ENCODE data around the gene KLRB1.
"Not testable (repeated sequence)": the region's sequence is repeated elsewhere in the genome, so short reads cannot be mapped to it uniquely, and the experiment has no call there.

KLRB1 gene

GRCh38 chr12:9610606-9611005, 2.9 kb upstream of the KLRB1 start:
- not testable (repeated sequence) for DNase-seq; H4K12ac ChIP-seq (ENCODE audit: low read depth, low read length); H2BK5ac ChIP-seq (ENCODE audit: low read depth, low read length, poor library complexity); H3K27me3 ChIP-seq (ENCODE audit: insufficient read depth, low read length); H3K4me2 ChIP-seq (ENCODE audit: low read length); H3K4ac ChIP-seq (ENCODE audit: low read depth, low read length); H3K79me2 ChIP-seq (ENCODE audit: control insufficient read depth, insufficient read depth, low read length, poor library complexity); H3K4me1 ChIP-seq (ENCODE audit: control insufficient read depth in 1 of 2, insufficient read depth in 2 of 2, low read length in 2 of 2); H3K36me3 ChIP-seq (ENCODE audit: control insufficient read depth in 1 of 2, insufficient read depth in 2 of 2, low read length in 2 of 2); H2BK12ac ChIP-seq (ENCODE audit: low read length); H3K14ac ChIP-seq (ENCODE audit: low read length); H4K8ac ChIP-seq (ENCODE audit: low read depth, low read length); H2BK120ac ChIP-seq (ENCODE audit: insufficient read depth, low read length, poor library complexity); H3K23ac ChIP-seq (ENCODE audit: low read length); H3K18ac ChIP-seq (ENCODE audit: low read length); H3K9me3 ChIP-seq (ENCODE audit: insufficient read depth, low read depth, low read length); H3K79me1 ChIP-seq (ENCODE audit: low read length); H2AK5ac ChIP-seq (ENCODE audit: low read length); H3K9ac ChIP-seq (ENCODE audit: low read length); H2AFZ ChIP-seq (ENCODE audit: insufficient read depth, low read length, poor library complexity); H3K27ac ChIP-seq (ENCODE audit: low read depth, low read length); H4K91ac ChIP-seq (ENCODE audit: low read depth, low read length); H3K4me3 ChIP-seq (ENCODE audit: low read depth, low read length)
- no CpG with 5 or more reads among the region's 5 CpGs for WGBS (ENCODE audit: extremely low coverage, insufficient coverage, insufficient read length)

- H3K36me3 ChIP-seq (ENCODE audit: control insufficient read depth in 1 of 2, insufficient read depth in 2 of 2, low read length in 2 of 2), result peaks cover 1 to 3% of the 10 kb centered on the region in 2 experiments
- H2AK5ac ChIP-seq (ENCODE audit: low read length), result no peak overlapping the region
- no peak overlapping the region for H3K14ac ChIP-seq (ENCODE audit: low read length)
- H3K18ac ChIP-seq (ENCODE audit: low read length), result no peak overlapping the region
- H3K4me1 ChIP-seq (ENCODE audit: control insufficient read depth in 1 of 2, insufficient read depth in 2 of 2, low read length in 2 of 2), result no peaks in the 10 kb centered on the region
- H3K27ac ChIP-seq (ENCODE audit: low read depth, low read length), result no peak overlapping the region
- DNase-seq, result no peak
- no peak overlapping the region for H4K12ac ChIP-seq (ENCODE audit: low read depth, low read length)
- no peak overlapping the region for H3K23ac ChIP-seq (ENCODE audit: low read length)
- no peak overlapping the region for H4K8ac ChIP-seq (ENCODE audit: low read depth, low read length)
- no peak overlapping the region for H2BK120ac ChIP-seq (ENCODE audit: insufficient read depth, low read length, poor library complexity)
- H2BK5ac ChIP-seq (ENCODE audit: low read depth, low read length, poor library complexity), result no peak overlapping the region
- no peak overlapping the region for H3K4me3 ChIP-seq (ENCODE audit: low read depth, low read length)
- WGBS (ENCODE audit: extremely low coverage, insufficient coverage, insufficient read length), result no CpG with 5 or more reads among the region's 4 CpGs
- no peak overlapping the region for H4K91ac ChIP-seq (ENCODE audit: low read depth, low read length)
- no peaks in the 10 kb centered on the region for H3K79me1 ChIP-seq (ENCODE audit: low read length)
- no peak overlapping the region for H2BK12ac ChIP-seq (ENCODE audit: low read length)
- no peak overlapping the region for H2AFZ ChIP-seq (ENCODE audit: insufficient read depth, low read length, poor library complexity)
- H3K4ac ChIP-seq (ENCODE audit: low read depth, low read length), result no peak overlapping the region
- H3K79me2 ChIP-seq (ENCODE audit: control insufficient read depth, insufficient read depth, low read length, poor library complexity), result no peaks in the 10 kb centered on the region
- H3K9ac ChIP-seq (ENCODE audit: low read length), result no peak overlapping the region
- no peak overlapping the region for H3K4me2 ChIP-seq (ENCODE audit: low read length)
- no peaks in the 10 kb centered on the region for H3K27me3 ChIP-seq (ENCODE audit: insufficient read depth, low read length)
- peaks cover 7% of the 10 kb centered on the region for H3K9me3 ChIP-seq (ENCODE audit: insufficient read depth, low read depth, low read length)
These were observed 862 bp downstream of the KLRB1 start for GRCh38 chr12:9606736-9607372.

- no CpG with 5 or more reads among the region's 3 CpGs for WGBS (ENCODE audit: extremely low coverage, insufficient coverage, insufficient read length)
- H3K4me2 ChIP-seq (ENCODE audit: low read length), result no peak overlapping the region
These were observed 1.5 kb downstream of the KLRB1 start for GRCh38 chr12:9606247-9606646.

GRCh38 chr12:9605483-9605882, 2.2 kb downstream of the KLRB1 start:
- H3K4ac ChIP-seq (ENCODE audit: low read depth, low read length), result no peak overlapping the region
- no peak overlapping the region for H4K8ac ChIP-seq (ENCODE audit: low read depth, low read length)
- no peak overlapping the region for H3K4me3 ChIP-seq (ENCODE audit: low read depth, low read length)
- H3K79me2 ChIP-seq (ENCODE audit: control insufficient read depth, insufficient read depth, low read length, poor library complexity), result no peaks in the 10 kb centered on the region
- no peaks in the 10 kb centered on the region for H3K79me1 ChIP-seq (ENCODE audit: low read length)
- no peak overlapping the region for H4K91ac ChIP-seq (ENCODE audit: low read depth, low read length)
- no peak overlapping the region for H3K14ac ChIP-seq (ENCODE audit: low read length)
- H3K9me3 ChIP-seq (ENCODE audit: insufficient read depth, low read depth, low read length), result peaks cover 2% of the 10 kb centered on the region
- no peak overlapping the region for H2AFZ ChIP-seq (ENCODE audit: insufficient read depth, low read length, poor library complexity)
- H3K27ac ChIP-seq (ENCODE audit: low read depth, low read length), result no peak overlapping the region
- no peak overlapping the region for H2BK12ac ChIP-seq (ENCODE audit: low read length)
- peaks cover 0 to 1% of the 10 kb centered on the region in 2 experiments for H3K36me3 ChIP-seq (ENCODE audit: control insufficient read depth in 1 of 2, insufficient read depth in 2 of 2, low read length in 2 of 2)
- H3K18ac ChIP-seq (ENCODE audit: low read length), result no peak overlapping the region
- DNase-seq, result no peak
- no peak overlapping the region for H3K4me2 ChIP-seq (ENCODE audit: low read length)
- no peak overlapping the region for H3K9ac ChIP-seq (ENCODE audit: low read length)
- no peak overlapping the region for H2AK5ac ChIP-seq (ENCODE audit: low read length)
- H4K12ac ChIP-seq (ENCODE audit: low read depth, low read length), result no peak overlapping the region
- no peaks in the 10 kb centered on the region for H3K4me1 ChIP-seq (ENCODE audit: control insufficient read depth in 1 of 2, insufficient read depth in 2 of 2, low read length in 2 of 2)
- no peaks in the 10 kb centered on the region for H3K27me3 ChIP-seq (ENCODE audit: insufficient read depth, low read length)
- no peak overlapping the region for H2BK120ac ChIP-seq (ENCODE audit: insufficient read depth, low read length, poor library complexity)
- no peak overlapping the region for H3K23ac ChIP-seq (ENCODE audit: low read length)
- WGBS (ENCODE audit: extremely low coverage, insufficient coverage, insufficient read length), result no CpG with 5 or more reads among the region's 2 CpGs
- H2BK5ac ChIP-seq (ENCODE audit: low read depth, low read length, poor library complexity), result no peak overlapping the region

More at GRCh38 chr12:9606247-9606646, 1.5 kb downstream of the KLRB1 start:
- no peak overlapping the region for H4K12ac ChIP-seq (ENCODE audit: low read depth, low read length)
- DNase-seq, result no peak
- no peak overlapping the region for H3K18ac ChIP-seq (ENCODE audit: low read length)
- H4K91ac ChIP-seq (ENCODE audit: low read depth, low read length), result no peak overlapping the region
- H2AK5ac ChIP-seq (ENCODE audit: low read length), result no peak overlapping the region
- H3K79me2 ChIP-seq (ENCODE audit: control insufficient read depth, insufficient read depth, low read length, poor library complexity), result no peaks in the 10 kb centered on the region
- H2AFZ ChIP-seq (ENCODE audit: insufficient read depth, low read length, poor library complexity), result no peak overlapping the region
- H2BK12ac ChIP-seq (ENCODE audit: low read length), result no peak overlapping the region
- H3K79me1 ChIP-seq (ENCODE audit: low read length), result no peaks in the 10 kb centered on the region
- no peak overlapping the region for H2BK120ac ChIP-seq (ENCODE audit: insufficient read depth, low read length, poor library complexity)
- peaks cover 7% of the 10 kb centered on the region for H3K9me3 ChIP-seq (ENCODE audit: insufficient read depth, low read depth, low read length)
- H3K23ac ChIP-seq (ENCODE audit: low read length), result no peak overlapping the region
- H3K9ac ChIP-seq (ENCODE audit: low read length), result no peak overlapping the region
- H3K4me1 ChIP-seq (ENCODE audit: control insufficient read depth in 1 of 2, insufficient read depth in 2 of 2, low read length in 2 of 2), result no peaks in the 10 kb centered on the region
- H4K8ac ChIP-seq (ENCODE audit: low read depth, low read length), result no peak overlapping the region
- H3K27me3 ChIP-seq (ENCODE audit: insufficient read depth, low read length), result no peaks in the 10 kb centered on the region
- H3K14ac ChIP-seq (ENCODE audit: low read length), result no peak overlapping the region
- H3K36me3 ChIP-seq (ENCODE audit: control insufficient read depth in 1 of 2, insufficient read depth in 2 of 2, low read length in 2 of 2), result peaks cover 1 to 3% of the 10 kb centered on the region in 2 experiments
- H3K4me3 ChIP-seq (ENCODE audit: low read depth, low read length), result no peak overlapping the region
- no peak overlapping the region for H3K27ac ChIP-seq (ENCODE audit: low read depth, low read length)
- no peak overlapping the region for H3K4ac ChIP-seq (ENCODE audit: low read depth, low read length)
- no peak overlapping the region for H2BK5ac ChIP-seq (ENCODE audit: low read depth, low read length, poor library complexity)

All from trophoblast cell (in vitro differentiated cells and primary cell).